T47D (cell line): Measurements from ENCODE around the gene IL6ST.
A peak's percentile ranks its signal among the peaks of the same experiment; 100 is the strongest.

Experiments used
- DNase-seq, 2 experiments: peaks; one replicate each; pipeline versions ENCODE4 v3.0.0 to v3.0.0-alpha.2; 2011 to 2012; ENCODE audit warnings: low read depth in 1 of 2, low spot score in 1 of 2
- JUND ChIP-seq: IDR thresholded peaks from 2 replicates; pipeline ENCODE4 v1.6.1; 2012; ENCODE audit warnings: low read depth
- in situ Hi-C: cut with HindIII; loops from 2 replicates; pipeline ENCODE4 v1.10.0; 2016; ENCODE audit warnings: low sequenced_read_pairs, low pct_unique_long_range_greater_than_20kb

Gene IL6ST

DNA sequence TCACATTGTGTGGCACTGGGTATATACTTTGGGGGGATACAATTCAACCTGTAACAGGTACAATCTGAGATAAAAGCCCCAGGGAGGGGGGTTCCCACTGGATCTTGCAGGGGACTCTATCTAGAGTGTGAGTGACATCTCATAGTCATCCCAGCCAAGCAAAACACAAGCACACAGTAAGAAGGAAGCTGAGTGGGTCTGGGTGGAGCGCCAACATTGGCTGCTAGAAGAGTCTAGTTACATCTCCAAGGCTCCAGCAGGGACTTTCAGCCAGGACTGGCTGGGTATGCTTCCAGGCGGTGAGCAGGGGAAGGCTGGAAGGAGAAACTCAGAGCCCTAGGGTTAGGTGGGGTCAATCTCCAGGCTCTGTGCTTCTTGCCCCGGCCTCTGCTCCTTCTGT, 90.6 kb downstream of the IL6ST start:
- TF ChIP-seq JUND, result no peak
- in situ Hi-C loops, result no loop called here

DNA sequence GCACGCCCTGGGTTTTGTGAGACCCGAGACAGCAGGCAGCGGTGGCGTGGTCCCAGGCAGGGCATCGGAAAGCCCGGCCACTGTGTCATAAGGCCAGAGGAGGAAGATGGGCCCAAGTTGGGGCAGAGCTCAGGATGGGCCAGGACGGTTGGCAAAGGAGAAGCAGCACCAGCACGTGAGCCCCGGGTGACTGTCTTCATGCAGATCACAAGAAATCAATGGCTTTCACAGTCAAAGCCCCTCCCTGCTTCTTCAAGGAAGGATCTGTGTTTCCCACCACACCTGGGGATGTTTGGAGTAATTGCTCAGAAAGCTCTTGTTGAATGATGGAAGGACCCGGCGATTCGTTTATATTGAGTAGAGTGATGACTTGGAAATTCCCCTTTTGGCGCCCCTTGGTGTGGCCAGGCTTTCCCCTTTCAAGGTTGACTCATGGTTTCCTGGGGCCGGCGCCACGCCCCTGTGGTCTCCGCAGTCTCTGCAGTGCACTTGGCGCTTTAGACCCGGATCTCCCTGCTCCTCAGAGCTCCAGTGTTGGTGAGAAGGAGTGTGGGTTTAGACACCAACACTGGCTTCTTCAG, 91.6 kb downstream of the IL6ST start:
- in situ Hi-C loops, result no loop called here
- no peak for DNase-seq
- no peak for TF ChIP-seq JUND

More for the DNA sequence above, 90.6 kb downstream of the IL6ST start:
- no peak for DNase-seq

DNA sequence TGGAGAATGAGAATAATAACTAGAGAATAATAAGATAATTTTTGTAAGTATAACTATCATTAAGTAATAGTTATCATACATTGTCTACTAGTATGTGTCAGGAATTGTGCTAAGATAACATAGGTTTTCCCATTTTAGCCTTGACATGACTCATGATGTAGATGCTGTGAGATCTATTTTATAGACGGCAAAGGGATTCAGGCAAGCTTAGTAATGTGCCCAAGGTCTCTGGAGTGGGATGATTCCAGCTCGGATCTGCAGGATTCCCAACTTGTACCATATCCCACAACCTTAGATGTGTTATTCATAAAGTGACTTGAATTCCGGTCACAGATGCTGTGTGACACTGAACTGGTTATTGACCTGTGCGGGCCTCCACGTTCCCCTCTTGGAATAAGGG, 92.1 kb downstream of the IL6ST start:
- no peak for DNase-seq
- in situ Hi-C loops, result no loop called here
- no peak for TF ChIP-seq JUND

DNA sequence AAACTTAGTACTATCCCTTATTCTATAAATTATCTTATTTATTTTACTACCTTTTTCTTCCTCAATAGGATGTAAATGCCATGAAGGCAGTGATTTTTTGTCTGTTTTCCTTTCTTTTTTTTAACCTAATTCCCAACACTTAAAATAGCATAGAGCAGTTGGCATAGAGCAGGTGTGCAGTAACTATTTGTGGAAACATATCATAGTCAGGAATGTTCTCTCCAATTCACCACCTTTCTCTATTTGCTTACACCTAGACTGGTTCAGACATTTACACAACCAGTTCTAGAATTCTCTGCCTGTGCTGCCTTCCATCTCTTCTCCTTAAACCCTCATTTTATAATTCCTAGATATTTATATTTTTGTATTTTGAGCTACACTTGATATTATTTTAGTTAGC, 94.0 kb downstream of the IL6ST start:
- peak in 1 of 2 experiments; percentile 20 for DNase-seq
- in situ Hi-C loops, result no loop called here
- no peak for TF ChIP-seq JUND

DNA sequence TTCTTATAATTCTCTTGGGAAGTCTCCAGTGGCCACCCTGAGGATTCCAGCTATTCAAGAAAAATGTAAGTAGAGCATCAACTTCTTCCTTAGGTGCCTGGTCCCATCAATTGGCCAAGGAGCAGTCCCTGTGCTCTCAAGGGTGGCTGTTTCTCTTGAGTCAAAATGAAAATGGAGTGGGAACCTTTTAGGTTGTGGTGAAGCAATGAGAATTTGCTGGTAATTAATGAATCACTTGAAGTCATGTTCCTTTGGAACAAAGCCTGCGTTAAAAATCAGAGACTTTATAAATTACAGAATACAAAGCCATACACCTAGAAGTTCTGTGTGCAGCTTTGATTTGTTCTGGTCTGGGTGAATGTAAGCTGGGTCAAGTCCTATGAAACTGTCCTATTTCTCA, 94.7 kb downstream of the IL6ST start:
- DNase-seq, result no peak
- no peak for TF ChIP-seq JUND
- in situ Hi-C loops, result no loop called here

DNA sequence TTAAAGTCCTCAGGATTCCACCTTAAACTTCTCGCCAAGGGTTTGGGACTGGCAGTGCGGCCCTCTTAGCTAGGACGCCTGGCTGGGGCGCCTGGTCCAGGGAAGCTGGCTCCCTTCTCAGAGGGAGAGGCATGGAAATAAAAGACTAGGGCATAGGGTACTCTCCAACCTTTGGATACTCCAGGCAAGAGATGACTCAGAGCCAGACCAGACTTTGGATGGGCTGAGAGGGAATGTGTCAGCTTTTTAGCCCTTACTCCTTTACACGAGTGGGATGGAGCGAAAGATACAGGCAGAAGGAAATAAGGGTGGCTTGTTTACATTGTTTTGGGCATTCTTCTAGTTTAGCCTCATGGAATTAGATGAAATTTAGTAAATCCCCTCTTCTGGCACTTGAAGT, 95.4 kb downstream of the IL6ST start:
- DNase-seq, result no peak
- no peak for TF ChIP-seq JUND
- in situ Hi-C loops, result no loop called here

DNA sequence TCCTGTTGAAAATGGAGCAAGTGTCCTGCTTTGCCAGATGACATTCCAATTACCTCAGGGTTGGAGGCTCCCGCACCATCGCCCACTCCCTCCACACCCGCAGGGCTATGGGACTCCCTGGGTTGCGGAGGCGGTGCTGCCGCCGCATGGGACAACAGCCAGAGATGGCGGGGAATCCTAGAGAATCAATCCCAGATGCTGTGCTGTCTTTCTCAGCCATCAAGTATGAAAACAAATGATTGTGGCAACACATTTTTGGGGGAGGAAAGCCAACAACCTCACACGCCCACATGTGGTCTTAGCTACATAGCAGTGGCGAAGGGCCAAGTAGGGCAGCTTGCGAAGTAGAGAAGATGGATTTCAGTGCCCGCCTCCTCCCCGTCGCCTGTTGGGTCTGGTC, 96.9 kb downstream of the IL6ST start:
- TF ChIP-seq JUND, result no peak
- DNase-seq, result peak in 1 of 2 experiments; percentile 13
- in situ Hi-C loops, result no loop called here

DNA sequence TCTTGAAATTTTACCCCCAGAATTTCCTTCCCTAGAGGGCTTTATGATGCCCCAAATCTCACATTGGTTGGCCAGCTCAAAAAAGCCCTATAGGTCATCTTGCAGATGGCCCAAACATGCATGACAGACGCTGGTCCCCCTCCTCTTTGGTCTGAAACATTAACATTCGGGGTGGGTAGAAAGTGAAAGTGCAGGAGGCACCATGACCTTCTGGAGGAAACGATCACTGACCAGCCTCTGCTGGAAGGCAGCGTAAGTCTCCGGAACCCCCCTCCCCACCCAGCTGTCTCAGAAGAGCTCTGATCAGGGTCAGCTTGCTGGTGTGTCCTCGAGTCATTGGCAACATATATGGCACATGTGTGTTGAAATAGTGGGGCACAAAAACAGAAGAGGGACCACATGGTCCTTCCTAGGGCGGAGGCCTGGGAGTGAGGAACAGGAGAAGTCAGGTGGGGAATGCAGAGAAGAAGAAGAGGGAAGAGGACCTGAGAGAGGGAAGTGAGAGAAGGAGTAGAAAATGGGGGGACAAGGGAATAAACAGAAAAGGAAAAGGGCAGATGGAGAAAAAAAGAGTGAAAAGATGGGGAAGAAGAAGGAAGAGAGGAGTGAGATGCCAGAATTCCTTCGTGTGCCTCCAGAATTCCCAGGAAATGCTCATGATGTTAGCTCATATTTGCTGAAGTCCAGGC, 97.4 kb downstream of the IL6ST start:
- TF ChIP-seq JUND, result no peak
- in situ Hi-C loops, result no loop called here
- no peak for DNase-seq

DNA sequence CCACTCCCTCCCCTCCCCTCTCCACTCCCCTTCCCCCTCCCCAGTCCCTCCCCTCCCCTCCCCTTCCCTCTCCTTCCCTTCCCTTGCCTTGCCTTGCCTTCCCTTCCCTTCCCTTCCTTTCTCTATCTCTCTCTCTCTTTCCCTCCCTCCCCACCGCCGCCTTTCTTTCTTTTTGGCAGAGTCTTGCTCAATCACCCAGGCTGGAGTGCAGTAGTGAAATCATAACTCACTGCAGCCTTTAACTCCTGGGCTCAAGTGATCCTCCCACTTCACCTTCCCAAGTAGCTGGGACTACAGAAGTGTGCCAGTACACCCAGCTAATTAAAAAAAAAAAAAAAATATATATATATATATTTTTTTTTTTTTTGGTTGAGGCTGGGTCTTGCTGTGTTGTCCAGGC, 98.1 kb downstream of the IL6ST start:
- in situ Hi-C loops, result no loop called here
- DNase-seq, result no peak
- TF ChIP-seq JUND, result no peak

DNA sequence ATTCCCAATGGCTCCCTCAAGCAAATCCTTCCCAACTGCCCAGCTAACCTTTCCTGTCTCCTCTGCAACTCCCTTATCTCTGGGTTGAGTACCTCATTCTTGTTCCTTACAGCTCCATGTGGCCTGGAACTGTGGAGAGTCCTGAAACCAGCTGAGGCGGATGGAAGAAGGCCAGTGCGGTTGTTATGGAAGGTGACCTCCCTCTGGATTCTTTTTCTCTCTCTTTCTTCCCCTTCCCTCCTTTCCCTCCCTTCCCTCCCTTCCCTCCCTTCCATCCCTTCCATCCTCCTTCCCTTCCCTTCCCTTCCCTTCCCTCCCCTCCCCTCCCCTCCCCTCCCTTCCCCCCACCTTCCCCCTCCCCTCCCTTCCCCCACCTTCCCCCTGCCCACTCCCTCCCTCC, 98.5 kb downstream of the IL6ST start:
- in situ Hi-C loops, result no loop called here
- no peak for DNase-seq
- TF ChIP-seq JUND, result no peak

DNA sequence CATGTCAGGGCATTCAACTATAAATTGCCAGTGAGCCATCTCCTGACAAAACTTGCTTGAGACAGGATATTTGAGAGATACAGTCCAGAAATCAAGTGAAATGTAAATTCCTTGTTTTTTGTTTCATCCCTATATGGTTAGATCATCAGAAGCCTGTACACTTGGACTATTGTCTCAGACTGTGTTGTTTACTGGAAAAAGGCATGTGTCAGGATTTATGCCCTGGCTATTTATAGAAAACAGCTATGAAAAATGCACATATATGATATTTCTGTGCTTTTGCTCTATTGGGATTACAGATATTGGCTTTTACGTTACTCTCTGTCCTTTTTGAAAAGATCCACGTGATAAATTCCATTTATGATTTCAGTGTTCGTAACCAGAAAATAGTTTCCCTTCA, 99.4 kb downstream of the IL6ST start:
- TF ChIP-seq JUND, result no peak
- in situ Hi-C loops, result no loop called here
- no peak for DNase-seq

DNA sequence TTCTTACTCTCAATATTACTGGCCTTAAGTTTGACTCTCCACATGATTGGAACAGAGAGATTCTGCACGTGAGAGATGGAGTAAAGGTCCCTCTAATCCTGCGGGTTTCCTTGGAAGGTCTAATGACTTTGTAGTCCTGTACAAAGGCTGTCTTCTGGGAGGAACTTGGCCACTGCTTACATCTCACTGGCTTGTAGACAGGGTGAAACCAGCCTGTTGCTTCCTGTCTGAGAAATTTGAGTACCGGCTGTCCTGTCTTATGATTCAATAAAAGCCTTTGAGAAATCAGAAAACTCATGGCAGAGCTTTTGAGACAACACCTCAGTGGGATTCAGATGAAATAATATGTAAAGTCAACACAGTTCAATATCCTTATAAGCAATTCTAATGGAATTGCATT, 100.6 kb downstream of the IL6ST start:
- DNase-seq, result no peak
- no peak for TF ChIP-seq JUND
- in situ Hi-C loops, result no loop called here

DNA sequence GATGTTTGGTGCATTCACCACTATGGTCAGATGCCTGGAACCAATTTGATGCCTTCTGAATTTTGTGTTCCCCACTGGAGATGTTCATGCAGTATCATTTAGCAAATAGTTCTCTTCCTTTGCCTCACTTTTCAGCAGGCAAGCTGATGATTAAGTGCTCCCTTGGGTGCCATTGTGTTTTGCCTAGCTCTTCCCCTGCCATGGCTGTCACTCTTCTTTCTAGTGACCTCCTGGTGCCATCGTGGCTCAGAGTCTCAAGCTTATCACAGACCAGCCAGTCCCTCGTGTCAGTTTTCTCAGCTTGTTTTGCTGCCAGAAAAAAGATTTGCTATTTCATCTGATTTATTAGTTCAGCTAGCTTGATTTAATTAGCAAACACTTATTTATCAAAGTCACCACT, 102.3 kb downstream of the IL6ST start:
- TF ChIP-seq JUND, result no peak
- in situ Hi-C loops, result no loop called here
- no peak for DNase-seq

DNA sequence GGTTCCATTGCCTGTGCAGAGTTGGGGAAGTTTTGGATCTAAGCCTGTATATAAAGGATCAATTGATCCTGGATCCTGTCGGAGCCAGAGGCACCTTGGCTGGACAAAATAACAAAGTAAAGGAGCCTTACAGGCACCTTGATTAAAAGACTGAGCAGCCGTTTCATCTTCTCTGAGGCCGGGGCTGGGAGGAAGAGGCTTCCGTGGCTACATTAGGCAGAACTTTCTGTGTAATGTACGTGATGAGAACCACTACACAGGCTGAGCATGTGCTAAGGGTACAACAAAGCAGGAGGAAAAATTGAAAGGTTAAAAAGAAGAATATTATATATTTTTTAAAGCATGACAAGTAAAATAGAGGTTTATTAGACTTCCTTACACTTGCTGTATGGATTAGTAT, 106.6 kb downstream of the IL6ST start:
- no peak for DNase-seq
- in situ Hi-C loops, result no loop called here
- TF ChIP-seq JUND, result no peak

DNA sequence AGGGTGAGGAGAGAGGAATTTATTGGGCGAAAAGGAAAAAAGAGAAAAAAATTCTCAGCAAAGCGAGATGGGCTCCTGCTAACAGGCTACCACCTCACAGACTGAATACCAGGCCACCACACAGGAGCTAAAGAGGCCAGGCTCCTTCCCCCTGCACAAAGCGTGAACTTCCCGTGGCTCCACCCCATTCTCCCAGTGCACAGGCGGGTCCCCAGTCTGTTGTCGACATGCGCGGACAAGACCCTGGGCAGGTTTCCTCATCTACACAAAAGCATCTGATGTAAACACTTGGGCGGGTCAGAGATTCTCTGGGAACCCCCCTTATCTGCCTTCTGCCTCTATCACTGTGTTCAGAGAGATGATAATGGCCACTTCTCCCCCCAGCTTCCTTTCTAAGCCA, 109.4 kb downstream of the IL6ST start:
- in situ Hi-C loops, result no loop called here
- no peak for TF ChIP-seq JUND
- DNase-seq, result no peak
